Tibial artery (tissue), 4 donors: ENCODE measurements around the gene VAMP2.

Experiments used
- DNase-seq, 2 donors: peaks; one replicate each; pipeline ENCODE4 v3.0.0-alpha.2; 2019
- H3K27ac ChIP-seq, 2 donors: fragments of 200-600 bp; sonication (generic) in 1 of 2; 1 replicate in 1 of 2; 2 replicates in 1 of 2; pipeline ENCODE4 v1.5.1; 2018 to 2019; ENCODE audit warnings: mild to moderate bottlenecking in 1 of 2
- H3K27me3 ChIP-seq, 2 donors: fragments of 200-600 bp; sonication (generic) in 1 of 2; one replicate each; pipeline versions ENCODE4 v1.5.1 to v1.6.0; 2016 to 2019
- H3K36me3 ChIP-seq, 3 donors: fragments of 200-600 bp; sonication (generic) in 2 of 3; one replicate each; pipeline ENCODE4 v1.5.1; 2016 to 2019; ENCODE audit warnings: mild to moderate bottlenecking in 2 of 3
- H3K4me1 ChIP-seq, 4 donors: fragments of 200-600 bp; sonication (generic) in 2 of 4; 1 replicate in 3 of 4; 2 replicates in 1 of 4; pipeline ENCODE4 v1.5.1; 2016 to 2019
- H3K4me3 ChIP-seq, 2 donors: fragments of 200-600 bp; sonication (generic) in 1 of 2; 1 replicate in 1 of 2; 2 replicates in 1 of 2; pipeline ENCODE4 v1.5.1; 2018 to 2019; ENCODE audit warnings: mild to moderate bottlenecking in 2 of 2
- H3K9me3 ChIP-seq, 3 donors: fragments of 200-600 bp; sonication (generic) in 1 of 3; one replicate each; pipeline ENCODE4 v1.5.1; 2016 to 2019
- intact Hi-C: fragments of 100-400 bp; cut with DNase I; formaldehyde crosslinking; loops from one replicate; pipeline ENCODE4 v1.15.0; 2023; ENCODE audit warnings: low total_unique reads
- TF ChIP-seq, protein P1 (sequence below), 2 experiments: fragments of 200-600 bp in 1 of 2; fragments of 450-650 bp in 1 of 2; IDR thresholded peaks; one replicate each; pipeline ENCODE4 v1.5.1; 2017 to 2019; ENCODE audit warnings: antibody characterized with exemption in 2 of 2, mild to moderate bottlenecking in 1 of 2, moderate library complexity in 1 of 2

The VAMP2 gene

DNA sequence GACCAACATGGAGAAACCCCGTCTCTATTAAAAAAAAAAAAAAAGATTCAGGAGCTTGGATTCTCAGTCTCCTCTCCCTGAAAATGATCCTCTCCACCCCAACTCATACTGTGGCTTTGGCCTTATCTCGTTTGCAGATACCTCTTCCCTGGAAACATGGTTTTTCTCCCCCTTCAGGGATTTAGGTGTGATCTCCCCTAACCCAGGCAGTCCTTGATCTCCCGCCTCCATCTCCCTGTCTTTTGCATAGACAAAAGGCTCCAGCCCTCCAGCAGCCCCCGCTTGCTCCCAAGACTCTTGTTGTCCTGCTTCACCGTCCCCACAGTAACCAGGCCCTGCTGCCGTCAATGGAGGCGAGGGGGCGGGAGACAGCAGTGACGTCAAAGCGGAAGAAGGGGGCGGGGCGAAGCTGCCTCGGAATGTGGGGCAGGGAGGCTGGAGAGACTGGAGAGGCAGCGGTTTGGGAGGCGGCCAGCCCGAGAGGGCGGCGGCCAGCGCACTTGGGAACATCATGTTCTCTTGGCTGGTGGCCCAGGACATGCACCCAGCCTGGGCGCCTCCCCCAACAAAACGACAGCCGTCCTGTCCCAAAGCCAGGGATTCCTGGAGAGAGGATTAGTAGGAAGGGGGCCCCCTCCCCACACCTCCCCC, 8.7 kb downstream of the VAMP2 start:
- peak overlapping the region; percentile 86 to 91 for H3K4me3 ChIP-seq
- H3K4me1 ChIP-seq, result peaks cover 0 to 52% (median 40%) of the 10 kb centered on the region in 4 donors
- intact Hi-C loops, result loop anchor here (10.0 kb wide), 1 partner anchor 309 kb away; no protein-coding TSS in a partner anchor
- TF ChIP-seq, protein P1, sequence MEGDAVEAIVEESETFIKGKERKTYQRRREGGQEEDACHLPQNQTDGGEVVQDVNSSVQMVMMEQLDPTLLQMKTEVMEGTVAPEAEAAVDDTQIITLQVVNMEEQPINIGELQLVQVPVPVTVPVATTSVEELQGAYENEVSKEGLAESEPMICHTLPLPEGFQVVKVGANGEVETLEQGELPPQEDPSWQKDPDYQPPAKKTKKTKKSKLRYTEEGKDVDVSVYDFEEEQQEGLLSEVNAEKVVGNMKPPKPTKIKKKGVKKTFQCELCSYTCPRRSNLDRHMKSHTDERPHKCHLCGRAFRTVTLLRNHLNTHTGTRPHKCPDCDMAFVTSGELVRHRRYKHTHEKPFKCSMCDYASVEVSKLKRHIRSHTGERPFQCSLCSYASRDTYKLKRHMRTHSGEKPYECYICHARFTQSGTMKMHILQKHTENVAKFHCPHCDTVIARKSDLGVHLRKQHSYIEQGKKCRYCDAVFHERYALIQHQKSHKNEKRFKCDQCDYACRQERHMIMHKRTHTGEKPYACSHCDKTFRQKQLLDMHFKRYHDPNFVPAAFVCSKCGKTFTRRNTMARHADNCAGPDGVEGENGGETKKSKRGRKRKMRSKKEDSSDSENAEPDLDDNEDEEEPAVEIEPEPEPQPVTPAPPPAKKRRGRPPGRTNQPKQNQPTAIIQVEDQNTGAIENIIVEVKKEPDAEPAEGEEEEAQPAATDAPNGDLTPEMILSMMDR (IDR thresholded peaks at IDR 0.05), result no peak
- peaks cover 30 to 36% (median 35%) of the 10 kb centered on the region in 3 donors for H3K36me3 ChIP-seq
- H3K27me3 ChIP-seq, result no peaks in the 10 kb centered on the region
- H3K9me3 ChIP-seq, result no peaks in the 10 kb centered on the region
- peak overlapping the region; percentile 99 to 100 for H3K27ac ChIP-seq
- DNase-seq, result peak; percentile 99 to 100

DNA sequence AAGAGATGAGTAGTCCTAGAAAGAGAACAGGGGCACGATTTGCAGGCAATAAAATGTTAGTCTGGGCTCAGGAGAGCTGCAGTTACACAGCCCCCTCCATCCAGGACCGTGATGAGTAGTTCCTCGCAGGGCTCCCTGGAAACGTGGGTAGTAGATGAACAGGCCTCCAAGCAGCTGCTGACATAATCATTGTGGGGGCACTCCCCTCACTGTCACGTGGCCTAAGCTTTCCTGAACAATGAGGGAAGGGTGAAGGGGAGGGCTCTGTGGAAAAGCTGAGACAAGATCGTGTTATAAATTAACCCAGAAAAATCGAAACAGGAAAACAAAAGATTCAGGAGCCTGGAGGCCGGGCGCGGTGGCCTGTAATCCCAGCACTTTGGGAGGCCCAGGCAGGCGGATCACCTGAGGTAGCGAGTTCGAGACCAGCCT, 9.2 kb downstream of the VAMP2 start:
- Histone ChIP-seq H3K4me1 (peaks cover 0 to 50% (median 38%) of the 10 kb centered on the region in 4 donors), H3K4me3 (peak overlapping the region; percentile 86 to 91), H3K36me3 (peaks cover 36 to 42% (median 41%) of the 10 kb centered on the region in 3 donors), H3K9me3 (no peaks in the 10 kb centered on the region), H3K27me3 (no peaks in the 10 kb centered on the region), H3K27ac (peak overlapping the region; percentile 99 to 100)
- peak; percentile 93 to 94 for DNase-seq
- intact Hi-C loops, result loop anchor here (10.0 kb wide), 1 partner anchor 309 kb away; no protein-coding TSS in a partner anchor
- TF ChIP-seq, protein P1 (IDR thresholded peaks at IDR 0.05), result no peak

DNA sequence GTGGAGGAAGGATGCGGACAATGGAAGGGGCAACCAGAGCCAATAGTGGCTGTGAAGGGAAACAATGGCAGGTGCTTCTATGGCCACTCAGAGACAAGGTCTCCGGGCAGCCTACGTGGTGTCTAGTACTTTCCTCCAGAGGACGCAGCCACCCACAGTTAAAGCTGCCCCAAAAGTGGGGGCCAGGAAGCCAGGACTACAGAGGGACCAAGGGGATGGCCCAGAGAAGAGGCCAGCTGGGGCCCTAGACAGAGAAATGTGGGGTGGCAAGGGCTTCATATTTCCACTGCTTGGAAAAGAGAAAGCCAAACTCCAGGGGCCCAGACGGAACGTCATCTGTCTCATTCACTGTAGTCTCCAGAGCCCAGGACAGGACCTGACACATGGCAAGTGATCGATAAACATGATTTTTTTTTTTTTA, 9.7 kb downstream of the VAMP2 start:
- H3K36me3 ChIP-seq, result peaks cover 41 to 46% (median 46%) of the 10 kb centered on the region in 3 donors
- peak overlapping the region; percentile 86 to 91 for H3K4me3 ChIP-seq
- no peaks in the 10 kb centered on the region for H3K9me3 ChIP-seq
- H3K4me1 ChIP-seq, result peaks cover 0 to 50% (median 36%) of the 10 kb centered on the region in 4 donors
- intact Hi-C loops, result loop anchor here (10.0 kb wide), 1 partner anchor 308 kb away; no protein-coding TSS in a partner anchor
- no peaks in the 10 kb centered on the region for H3K27me3 ChIP-seq
- DNase-seq, result peak in 1 of 2 donors; percentile 24
- peak overlapping the region; percentile 99 to 100 for H3K27ac ChIP-seq
- TF ChIP-seq, protein P1 (IDR thresholded peaks at IDR 0.05), result no peak

DNA sequence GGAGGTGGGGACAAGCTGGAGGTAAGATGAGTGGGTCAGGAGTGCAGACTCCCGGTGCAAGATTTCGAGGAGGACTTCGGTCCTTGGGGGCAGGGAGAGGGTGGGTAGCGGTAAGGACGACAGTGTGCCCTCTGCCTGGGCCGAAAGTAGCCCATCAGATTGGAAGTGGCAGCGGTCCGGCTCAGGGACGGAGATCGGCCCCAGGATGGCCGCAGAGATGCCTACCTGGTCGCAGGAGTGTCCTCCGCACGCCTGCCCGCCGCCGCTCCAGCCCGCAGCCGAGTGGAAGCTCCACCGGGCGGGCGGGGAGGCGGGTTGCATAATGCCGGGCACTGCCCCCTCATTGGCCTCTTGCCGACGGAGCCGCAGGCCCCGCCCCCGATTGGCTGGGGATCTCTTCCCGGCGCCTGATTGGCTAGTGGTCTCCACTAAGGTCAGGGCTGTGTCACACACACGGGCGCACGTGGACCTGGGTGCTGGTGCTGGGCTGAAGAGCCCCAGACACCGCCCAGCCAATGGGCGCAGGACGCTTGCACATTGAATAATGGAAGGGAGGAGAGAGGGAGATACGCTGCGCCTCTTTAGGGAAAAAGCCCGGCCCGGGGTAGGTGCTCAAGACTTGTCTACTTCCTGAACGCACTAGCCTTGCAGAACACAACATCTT, 10.5 kb downstream of the VAMP2 start, which contains the start of gene PER1:
Gene PER1 (minus strand): TSS at position 293 of the 664 bp plus-strand sequence. CDS start 1,698 bp downstream, outside the sequence.
- Histone ChIP-seq H3K27ac (peak within 1 kb of the TSS; percentile 99 to 100), H3K9me3 (no peaks in the 10 kb centered on the region), H3K4me3 (peak within 1 kb of the TSS; percentile 86 to 91), H3K27me3 (no peaks in the 10 kb centered on the region), H3K36me3 (peaks cover 49 to 54% (median 54%) of the 10 kb centered on the region in 3 donors), H3K4me1 (peaks cover 0 to 50% (median 37%) of the 10 kb centered on the region in 4 donors)
- peak; percentile 98 to 99 for DNase-seq
- intact Hi-C loops, result loop anchor here (10.0 kb wide), 1 partner anchor 307 kb away; no protein-coding TSS in a partner anchor
- TF ChIP-seq, protein P1 (IDR thresholded peaks at IDR 0.05), result no peak

DNA sequence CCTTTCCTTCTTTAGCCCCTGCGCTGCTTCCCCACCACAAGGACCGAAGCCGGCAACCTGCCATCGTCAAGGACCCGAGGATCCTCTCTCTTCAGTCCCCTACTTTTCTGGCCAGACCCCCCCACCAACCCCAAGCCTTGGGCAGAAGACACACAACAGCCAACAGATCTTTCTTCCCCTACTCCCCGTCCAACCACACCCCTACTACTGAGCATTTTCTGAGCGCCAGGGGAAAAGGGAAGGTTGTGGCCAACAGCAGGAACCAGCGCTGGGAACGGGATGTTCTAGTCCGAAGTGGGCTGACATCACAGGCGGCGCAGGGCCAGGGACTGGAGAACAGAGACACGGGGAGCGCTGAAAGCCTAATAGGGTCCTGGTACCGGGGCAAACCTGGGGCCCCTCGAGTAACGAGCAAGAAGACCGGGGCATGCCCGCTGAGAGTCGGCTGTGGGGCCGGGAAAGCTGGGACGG, 11.1 kb downstream of the VAMP2 start:
- peaks cover 54 to 60% (median 60%) of the 10 kb centered on the region in 3 donors for H3K36me3 ChIP-seq
- peak overlapping the region; percentile 86 to 91 for H3K4me3 ChIP-seq
- no peaks in the 10 kb centered on the region for H3K27me3 ChIP-seq
- DNase-seq, result peak; percentile 91 to 96
- intact Hi-C loops, result loop anchor here (10.0 kb wide), 1 partner anchor 307 kb away; no protein-coding TSS in a partner anchor
- H3K27ac ChIP-seq, result peak overlapping the region; percentile 99 to 100
- peaks cover 0 to 51% (median 40%) of the 10 kb centered on the region in 4 donors for H3K4me1 ChIP-seq
- no peaks in the 10 kb centered on the region for H3K9me3 ChIP-seq
- TF ChIP-seq, protein P1 (IDR thresholded peaks at IDR 0.05), result no peak
